GM11168 (cell line): ENCODE measurements around the gene ACSF3.
"Not testable (repeated sequence)": the region's sequence is repeated elsewhere in the genome, so short reads cannot be mapped to it uniquely, and the experiment has no call there.

Experiments used
- in situ Hi-C: fragments of 300-500 bp; cut with MboI; formaldehyde crosslinking; loops from one replicate; pipeline ENCODE4 v1.12.0; 2022; ENCODE audit warnings: low sequenced_read_pairs; ENCODE audit not compliant: unreplicated experiment

The ACSF3 gene

DNA sequence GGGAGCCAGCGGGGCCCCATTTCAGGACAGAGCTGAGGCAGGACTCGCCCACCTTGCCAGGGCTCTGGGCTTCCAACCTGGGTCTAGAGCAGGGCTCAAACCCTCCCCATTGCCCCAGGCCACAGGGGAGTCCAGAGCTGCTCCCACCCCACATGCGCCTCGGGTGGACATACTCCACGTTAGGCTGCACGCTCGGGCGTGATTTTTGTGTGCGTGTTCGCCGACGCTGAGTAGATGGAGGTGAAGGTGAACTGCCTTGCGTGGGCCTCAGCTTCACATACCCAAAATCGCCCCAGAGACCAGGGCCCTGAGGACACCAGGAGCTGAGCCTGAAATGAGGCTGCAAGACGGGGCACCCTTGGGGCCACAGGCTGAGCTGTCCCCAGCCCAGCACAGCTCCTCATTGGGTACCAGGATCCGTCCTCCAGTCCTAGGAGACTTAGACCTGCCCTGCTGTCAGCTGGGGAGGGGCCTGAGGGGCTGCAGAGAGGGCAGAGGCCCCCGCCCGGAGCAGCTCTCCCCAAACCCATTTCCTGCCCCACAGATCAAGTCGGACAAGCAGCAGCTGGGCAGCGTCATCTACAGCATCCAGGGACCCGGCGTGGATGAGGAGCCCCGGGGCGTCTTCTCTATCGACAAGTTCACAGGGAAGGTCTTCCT lies 86.1 kb downstream of the ACSF3 start:
- in situ Hi-C loops: no loop called here

DNA sequence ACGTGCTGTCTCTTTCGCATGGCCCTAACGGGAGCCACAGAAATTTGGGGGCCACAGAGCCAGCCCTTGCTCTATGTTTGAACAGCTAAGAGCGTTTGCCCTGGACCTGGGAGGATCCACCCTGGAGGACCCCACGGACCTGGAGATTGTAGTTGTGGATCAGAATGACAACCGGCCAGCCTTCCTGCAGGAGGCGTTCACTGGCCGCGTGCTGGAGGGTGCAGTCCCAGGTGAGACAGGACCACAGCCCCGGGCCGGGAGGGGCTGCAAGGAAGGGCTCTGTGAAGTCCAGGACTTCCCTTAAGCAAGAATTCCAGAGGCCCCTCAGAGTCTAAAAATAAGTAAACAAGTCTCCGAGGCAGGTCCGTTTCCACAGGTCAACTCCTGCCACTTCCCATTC lies 89.8 kb downstream of the ACSF3 start:
- in situ Hi-C loops: no loop called here

DNA sequence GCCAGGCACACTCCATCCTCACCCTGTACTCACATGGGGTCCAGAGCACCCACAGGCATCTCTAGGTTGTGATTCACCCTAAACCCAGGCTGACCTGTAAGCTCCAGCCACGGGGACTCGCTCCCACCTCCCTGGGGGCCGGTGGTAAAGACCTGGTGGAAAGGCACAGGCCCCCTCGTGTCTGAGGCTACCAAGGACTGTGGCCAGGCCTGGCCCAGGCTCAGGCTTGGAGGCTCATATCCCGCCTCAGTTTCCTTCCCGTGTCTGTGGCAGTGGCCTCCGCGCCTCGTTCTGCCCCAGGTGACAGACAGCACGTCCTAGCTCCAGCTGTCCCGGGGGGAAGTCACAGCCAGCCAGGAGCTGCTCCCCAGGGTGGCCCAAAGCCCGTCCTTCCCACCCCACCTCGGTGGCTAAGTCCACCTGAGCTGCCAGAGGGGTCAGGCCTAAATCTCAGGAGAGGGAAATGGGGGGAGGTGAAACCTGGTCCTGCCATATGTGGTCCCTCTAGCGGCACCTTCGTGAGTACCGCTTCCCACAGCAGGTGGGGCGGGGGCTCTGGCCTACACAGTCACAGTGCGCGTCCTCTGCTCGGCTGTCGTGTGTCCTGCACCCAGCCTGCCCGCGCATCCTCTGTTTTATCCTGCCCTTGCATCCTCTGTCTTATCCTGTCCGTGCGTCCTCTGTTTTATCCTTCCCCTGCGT lies 90.5 kb downstream of the ACSF3 start:
- in situ Hi-C loops: no loop called here

DNA sequence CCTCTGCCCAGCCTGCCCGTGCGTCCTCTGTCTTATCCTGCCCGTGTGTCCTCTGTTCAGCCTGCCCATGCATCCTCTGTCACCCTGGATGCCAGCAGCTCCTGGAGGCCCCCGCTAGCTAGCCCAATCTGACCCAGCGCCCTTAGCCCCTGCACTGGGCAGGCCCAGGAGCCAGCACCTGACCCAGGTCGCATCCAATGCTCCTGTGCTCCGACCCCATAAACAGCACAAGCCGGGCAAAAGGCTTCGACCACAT lies 91.0 kb downstream of the ACSF3 start:
- in situ Hi-C loops: no loop called here

DNA sequence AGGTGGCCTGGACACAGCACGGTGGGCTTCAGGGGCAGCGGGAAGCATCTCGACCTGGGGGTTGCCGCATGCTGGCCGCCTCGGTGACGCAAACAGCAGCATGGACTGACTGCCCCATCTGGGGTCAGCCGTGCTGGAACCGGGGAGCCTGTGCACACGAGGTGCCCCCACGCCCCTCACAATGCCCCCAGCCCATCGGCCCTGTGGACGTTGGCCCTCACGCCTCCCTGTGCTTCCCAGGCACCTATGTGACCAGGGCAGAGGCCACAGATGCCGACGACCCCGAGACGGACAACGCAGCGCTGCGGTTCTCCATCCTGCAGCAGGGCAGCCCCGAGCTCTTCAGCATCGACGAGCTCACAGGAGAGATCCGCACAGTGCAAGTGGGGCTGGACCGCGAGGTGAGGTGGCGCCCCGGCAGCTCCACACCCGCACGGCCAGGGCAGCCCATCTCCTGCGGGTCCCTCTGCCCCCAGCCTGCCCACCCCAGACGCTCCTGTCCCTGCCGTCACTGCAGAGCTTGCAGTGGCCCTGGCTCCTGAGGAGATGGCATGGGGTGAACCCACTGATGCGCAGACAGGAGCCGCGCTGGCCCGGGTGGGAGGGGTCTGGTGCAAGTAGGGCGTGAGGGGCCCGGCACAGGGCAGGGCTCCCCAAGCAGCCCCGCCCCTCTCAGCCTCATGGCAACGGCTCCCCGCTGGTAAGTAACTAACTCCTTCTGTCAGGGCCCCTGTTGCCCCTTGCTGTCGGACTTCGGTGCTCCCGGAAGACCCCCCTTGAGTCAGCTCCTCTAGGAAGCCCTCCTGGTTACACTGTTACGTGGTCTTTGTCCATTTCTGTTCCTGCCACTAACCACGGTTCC lies 91.5 kb downstream of the ACSF3 start:
- in situ Hi-C loops: no loop called here

DNA sequence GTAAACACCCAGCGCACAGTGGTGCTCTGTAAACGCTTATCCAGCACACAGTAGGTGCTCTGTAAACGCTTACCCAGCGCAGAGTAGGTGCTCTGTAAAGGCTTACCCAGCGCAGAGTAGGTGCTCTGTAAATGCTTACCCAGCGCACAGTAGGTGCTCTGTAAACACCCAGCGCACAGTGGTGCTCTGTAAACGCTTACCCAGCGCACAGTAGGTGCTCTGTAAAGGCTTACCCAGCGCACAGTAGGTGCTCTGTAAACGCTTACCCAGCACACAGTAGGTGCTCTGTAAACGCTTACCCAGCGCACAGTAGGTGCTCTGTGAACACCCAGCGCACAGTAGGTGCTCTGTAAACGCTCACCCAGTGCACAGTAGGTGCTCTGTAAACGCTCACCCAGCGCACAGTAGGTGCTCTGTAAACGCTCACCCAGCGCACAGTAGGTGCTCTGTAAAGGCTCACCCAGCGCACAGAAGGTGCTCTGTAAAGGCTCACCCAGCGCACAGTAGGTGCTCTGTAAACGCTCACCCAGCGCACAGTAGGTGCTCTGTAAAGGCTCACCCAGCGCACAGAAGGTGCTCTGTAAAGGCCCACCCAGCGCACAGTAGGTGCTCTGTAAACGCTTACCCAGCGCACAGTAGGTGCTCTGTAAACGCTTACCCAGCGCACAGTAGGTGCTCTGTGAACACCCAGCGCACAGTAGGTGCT lies 92.4 kb downstream of the ACSF3 start:
- in situ Hi-C loops: not testable (repeated sequence)

DNA sequence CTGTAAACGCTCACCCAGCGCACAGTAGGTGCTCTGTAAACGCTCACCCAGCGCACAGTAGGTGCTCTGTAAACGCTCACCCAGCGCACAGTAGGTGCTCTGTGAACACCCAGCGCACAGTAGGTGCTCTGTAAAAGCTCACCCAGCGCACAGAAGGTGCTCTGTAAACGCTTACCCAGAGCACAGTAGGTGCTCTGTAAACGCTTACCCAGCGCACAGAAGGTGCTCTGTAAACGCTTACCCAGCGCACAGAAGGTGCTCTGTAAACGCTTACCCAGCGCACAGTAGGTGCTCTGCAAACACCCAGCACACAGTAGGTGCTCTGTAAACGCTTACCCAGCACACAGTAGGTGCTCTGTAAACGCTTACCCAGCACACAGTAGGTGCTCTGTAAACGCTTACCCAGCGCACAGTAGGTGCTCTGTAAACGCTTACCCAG lies 93.0 kb downstream of the ACSF3 start:
- in situ Hi-C loops: not testable (repeated sequence)

DNA sequence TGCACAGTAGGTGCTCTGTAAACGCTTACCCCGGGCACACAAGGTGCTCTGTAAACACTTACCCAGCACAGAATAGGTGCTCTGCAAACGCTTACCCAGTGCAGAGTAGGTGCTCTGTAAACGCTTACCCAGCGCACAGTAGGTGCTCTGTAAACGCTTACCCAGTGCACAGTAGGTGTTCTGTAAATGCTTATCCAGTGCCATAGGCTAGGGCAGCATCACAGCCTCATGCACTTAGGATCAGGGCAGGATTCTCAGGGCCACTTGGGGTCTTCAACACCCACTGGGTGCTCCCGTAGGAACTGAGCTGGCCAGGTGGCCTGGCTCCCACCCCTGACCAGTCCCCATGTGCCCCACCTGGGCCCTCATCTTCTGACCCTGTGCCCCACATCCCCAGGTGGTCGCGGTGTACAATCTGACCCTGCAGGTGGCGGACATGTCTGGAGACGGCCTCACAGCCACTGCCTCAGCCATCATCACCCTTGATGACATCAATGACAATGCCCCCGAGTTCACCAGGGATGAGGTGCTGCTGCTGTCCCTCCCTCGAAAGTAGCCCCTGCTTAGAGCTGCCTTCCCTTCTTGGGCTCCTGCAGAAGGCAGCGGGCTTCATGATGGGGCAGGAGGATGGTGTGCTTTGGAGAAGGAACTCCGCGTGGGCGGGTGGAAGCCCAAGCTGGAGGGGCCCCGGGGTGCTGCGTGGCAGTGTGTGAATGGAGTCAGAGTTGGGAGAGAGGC lies 93.5 kb downstream of the ACSF3 start:
- in situ Hi-C loops: no loop called here

DNA sequence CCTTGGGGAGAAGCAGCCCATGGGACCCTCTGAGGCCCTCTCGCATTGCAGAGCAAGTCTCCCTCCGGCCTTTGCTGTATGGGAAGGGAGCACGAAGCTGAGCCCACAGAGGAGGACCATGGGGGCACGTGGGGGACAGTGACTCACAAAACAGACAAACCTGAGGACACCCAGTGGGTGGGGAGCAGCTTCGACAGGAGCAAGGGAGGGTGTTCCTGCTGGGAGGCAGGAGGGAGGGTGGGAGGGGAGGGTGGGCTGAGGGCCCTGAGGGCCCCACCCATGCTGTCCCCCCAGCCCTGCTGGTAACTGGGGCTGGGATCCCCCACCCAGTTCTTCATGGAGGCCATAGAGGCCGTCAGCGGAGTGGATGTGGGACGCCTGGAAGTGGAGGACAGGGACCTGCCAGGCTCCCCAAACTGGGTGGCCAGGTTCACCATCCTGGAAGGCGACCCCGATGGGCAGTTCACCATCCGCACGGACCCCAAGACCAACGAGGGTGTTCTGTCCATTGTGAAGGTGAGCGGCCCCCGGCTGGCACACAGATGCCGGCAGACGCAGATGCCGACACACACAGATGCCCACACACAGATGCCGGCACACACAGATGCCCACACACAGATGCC lies 94.2 kb downstream of the ACSF3 start:
- in situ Hi-C loops: no loop called here

DNA sequence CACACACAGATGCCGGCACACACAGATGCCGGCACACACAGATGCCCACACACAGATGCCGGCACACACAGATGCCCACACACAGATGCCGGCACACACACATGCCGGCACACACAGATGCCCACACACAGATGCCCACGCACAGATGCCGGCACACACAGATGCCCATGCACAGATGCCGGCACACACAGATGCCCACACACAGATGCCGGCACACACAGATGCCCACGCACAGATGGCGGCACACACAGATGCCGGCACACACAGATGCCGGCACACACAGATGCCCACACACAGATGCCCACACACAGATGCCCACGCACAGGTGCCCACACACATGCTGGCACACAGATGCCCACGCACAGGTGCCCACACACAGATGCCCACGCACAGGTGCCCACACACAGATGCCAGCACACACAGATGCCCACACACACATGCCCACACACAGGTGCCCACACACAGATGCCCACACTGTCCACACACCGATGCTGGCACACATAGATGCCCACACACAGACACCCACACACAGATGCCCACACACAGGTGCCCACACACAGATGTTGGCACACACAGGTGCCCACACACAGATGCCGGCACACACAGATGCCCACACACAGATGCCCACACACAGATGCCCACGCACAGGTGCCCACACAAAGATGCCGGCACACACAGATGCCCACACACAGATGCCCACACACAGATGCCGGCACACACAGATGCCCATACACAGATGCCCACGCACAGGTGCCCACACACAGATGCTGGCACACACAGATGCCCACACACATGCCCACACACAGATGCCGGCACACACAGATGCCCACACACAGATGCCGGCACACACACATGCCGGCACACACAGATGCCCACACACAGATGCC lies 95.1 kb downstream of the ACSF3 start:
- in situ Hi-C loops: not testable (repeated sequence)

DNA sequence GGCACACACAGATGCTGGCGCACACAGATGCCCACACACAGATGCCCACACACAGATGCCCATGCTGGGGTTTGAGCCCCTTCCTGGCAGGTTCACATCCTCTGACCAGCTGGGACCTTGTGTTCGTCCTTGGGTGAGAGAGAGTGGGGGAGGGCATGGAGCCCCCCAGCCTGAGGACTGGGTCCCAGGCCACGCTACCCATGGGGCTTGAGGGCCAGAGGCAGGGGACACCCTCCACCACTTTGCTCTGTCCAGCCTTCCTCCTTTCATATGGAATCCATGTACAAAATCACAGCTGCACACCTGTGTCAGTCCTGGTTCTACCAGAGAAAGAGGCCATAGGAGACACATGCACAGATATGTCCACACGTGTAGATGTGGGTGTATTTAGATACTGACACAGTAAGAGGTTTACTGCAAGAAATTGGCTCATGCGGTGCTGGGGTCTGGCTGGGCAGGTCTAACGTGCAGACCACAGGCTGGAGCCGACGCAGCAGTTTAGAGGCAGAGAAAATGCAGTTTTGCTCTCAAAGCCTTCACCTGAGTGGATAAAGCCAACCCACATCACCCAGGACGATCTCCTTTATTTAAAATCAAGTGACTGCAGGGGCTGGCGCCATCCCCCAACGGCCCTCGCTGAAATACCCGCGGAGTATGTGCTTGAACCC lies 95.8 kb downstream of the ACSF3 start:
- in situ Hi-C loops: no loop called here

DNA sequence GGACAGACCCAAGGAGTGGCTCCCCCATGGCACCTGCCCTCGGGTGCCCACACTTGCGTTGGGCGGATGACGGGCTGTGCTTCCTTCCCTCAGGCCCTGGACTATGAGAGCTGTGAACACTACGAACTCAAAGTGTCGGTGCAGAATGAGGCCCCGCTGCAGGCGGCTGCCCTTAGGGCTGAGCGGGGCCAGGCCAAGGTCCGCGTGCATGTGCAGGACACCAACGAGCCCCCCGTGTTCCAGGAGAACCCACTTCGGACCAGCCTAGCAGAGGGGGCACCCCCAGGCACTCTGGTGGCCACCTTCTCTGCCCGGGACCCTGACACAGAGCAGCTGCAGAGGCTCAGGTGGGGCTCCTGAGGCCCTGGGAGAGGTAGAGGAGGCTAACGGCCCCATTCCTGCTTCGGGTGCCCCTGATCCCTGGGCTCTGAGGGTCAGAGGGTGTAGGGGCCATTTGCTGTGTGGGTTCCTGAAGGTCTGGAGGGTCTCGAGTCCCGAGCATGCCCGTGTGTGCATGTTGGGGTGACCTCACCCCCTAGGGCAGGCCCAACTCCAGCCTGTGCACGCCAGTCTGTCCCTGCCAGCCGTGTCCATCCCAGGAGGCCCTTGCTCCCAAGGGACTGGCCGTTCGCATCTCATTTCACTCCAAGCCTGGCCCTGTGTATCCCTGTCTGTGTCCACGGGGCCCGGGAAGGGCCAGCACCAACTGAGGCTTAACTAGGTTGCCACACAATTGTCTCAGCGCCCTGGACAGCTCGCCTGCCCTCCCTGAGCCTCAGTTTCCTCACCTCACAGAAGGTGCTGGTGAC lies 96.7 kb downstream of the ACSF3 start:
- in situ Hi-C loops: no loop called here

DNA sequence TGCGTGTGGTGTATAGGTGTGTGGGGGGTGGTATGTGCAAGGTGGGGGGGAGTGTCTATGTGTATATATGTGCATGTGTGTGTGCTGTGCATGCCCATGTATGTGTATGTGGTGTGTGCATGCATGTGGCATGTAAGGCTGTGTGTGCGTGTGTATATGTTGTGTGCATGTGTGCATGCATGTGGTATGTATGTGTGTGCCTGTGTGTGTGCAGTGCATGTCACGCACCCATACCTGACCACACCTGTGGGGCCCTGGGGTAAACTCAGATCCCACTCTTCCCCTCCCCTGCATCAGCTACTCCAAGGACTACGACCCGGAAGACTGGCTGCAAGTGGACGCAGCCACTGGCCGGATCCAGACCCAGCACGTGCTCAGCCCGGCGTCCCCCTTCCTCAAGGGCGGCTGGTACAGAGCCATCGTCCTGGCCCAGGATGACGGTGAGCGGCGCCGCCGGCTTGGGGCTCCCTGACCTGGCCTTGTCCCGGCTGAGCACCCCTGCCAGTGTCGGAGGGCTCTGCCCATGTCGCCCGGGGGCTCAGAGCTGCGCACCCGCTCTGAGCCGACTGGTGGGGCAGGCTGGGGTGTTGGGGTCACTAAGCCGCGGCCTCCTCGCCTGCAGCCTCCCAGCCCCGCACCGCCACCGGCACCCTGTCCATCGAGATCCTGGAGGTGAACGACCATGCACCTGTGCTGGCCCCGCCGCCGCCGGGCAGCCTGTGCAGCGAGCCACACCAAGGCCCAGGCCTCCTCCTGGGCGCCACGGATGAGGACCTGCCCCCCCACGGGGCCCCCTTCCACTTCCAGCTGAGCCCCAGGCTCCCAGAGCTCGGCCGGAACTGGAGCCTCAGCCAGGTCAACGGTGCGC lies 97.6 kb downstream of the ACSF3 start:
- in situ Hi-C loops: no loop called here

DNA sequence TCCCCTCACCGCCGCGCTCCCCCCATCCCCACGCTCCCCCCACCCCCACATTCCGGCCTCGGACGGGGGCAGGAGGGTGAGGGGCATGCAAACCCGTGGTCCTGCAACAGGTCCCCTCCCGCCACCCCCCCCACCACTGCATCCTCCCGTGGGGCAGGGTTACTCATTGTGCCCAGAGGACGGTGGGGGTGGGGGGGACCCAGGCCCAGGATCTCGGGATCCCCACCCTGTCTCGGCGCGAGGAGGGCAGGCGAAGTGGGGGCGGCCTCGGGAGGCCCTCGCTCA lies 98.2 kb downstream of the ACSF3 start:
- in situ Hi-C loops: no loop called here

DNA sequence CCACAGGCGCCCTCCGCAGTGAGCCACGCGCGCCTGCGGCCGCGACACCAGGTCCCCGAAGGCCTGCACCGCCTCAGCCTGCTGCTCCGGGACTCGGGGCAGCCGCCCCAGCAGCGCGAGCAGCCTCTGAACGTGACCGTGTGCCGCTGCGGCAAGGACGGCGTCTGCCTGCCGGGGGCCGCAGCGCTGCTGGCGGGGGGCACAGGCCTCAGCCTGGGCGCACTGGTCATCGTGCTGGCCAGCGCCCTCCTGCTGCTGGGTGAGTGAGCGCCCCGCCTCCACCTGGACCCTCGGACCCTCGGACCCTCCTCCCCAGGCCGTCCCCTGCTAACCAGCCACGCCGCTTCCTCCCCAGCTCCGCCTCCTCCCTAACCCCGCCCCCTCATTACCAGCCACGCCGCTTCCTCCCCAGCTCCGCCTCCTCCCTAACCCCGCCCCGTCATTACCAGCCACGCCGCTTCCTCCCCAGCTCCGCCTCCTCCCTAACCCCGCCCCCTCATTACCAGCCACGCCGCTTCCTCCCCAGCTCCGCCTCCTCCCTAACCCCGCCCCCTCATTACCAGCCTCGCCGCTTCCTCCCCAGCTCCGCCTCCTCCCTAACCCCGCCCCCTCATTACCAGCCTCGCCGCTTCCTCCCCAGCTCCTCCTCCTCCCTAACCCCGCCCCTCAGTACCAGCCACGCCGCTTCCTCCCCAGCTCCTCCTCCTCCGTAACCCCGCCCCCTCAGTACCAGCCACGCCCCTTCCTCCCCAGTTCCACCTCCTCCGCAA lies 98.7 kb downstream of the ACSF3 start:
- in situ Hi-C loops: not testable (repeated sequence)

DNA sequence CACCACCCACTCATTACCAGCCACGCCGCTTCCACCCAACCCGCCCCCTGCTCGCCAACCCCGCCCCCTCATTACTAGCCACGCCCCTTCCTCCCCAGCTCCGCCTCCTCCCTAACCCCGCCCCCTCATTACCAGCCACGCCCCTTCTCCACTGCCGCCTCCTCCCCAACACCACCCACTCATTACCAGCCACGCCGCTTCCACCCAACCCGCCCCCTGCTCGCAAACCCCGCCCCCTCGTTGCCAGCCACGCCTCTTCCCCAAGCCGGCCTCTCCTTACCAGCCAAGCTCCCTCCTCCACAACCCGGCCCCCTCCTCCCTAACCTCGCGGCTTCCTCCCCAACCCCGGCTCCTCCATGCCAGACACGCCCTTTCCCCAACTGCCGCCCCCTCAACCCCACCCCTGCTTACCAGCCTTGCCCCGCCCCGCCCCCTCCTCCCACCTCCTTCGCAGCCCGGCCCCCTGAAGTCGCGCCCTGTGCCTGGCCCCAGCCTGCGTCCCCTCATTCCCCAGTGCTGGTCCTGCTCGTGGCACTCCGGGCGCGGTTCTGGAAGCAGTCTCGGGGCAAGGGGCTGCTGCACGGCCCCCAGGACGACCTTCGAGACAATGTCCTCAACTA lies 99.4 kb downstream of the ACSF3 start:
- in situ Hi-C loops: no loop called here
